H1 (cell line): ENCODE results near the gene ARID5B. TPM values are rescaled to one million over a fixed set of nuclear protein-coding genes. Genes with fewer than 3 reads are reported as not detected.

Experiments
- CTCF ChIA-PET: fragments of 300-600 bp; sonication (Branson Sonifier 250); formaldehyde crosslinking; loops from one replicate; lab custom pipeline; 2021; ENCODE audit not compliant: partially characterized antibody; lab: Charles Lee
- POLR2A ChIA-PET: fragments of 300-600 bp; sonication (Branson Sonifier 250); formaldehyde crosslinking; loops from one replicate; lab custom pipeline; 2021; ENCODE audit warnings: inconsistent platforms; ENCODE audit not compliant: partially characterized antibody; lab: Charles Lee
- DNase-seq, 2 experiments: peaks; one replicate each; pipeline versions ENCODE4 v3.0.0 to v3.0.0-alpha.2; 2010 to 2022; ENCODE audit warnings: low spot score in 2 of 2, low read depth in 1 of 2, mixed read lengths in 1 of 2
- FAIRE-seq: peaks from 2 replicates; lab custom pipeline; 2011; peaks lifted over from hg19 to GRCh38; lab: Jason Lieb, UNC
- H2AFZ ChIP-seq: 2 replicates; pipeline ENCODE4 v1.8.1; 2012; ENCODE audit warnings: low read length, inconsistent platforms
- H2AK5ac ChIP-seq: 2 replicates; pipeline ENCODE4 v1.6.1; 2013; ENCODE audit warnings: low read depth, low read length
- H2BK120ac ChIP-seq: replicated peaks from 2 replicates; pipeline ENCODE3; 2013; ENCODE audit warnings: low read depth, low read length, inconsistent platforms
- H2BK12ac ChIP-seq: 2 replicates; pipeline ENCODE4 v1.6.1; 2013; ENCODE audit warnings: low read depth, low read length
- H2BK15ac ChIP-seq: 2 replicates; pipeline ENCODE4 v1.6.1; 2013; ENCODE audit warnings: low read length
- H2BK20ac ChIP-seq: 2 replicates; pipeline ENCODE4 v1.6.1; 2013; ENCODE audit warnings: low read length
- H2BK5ac ChIP-seq: 2 replicates; pipeline ENCODE4 v1.6.1; 2013; ENCODE audit warnings: low read depth, low read length
- H3K14ac ChIP-seq: 2 replicates; pipeline ENCODE4 v1.6.1; 2013; ENCODE audit warnings: inconsistent platforms; ENCODE audit not compliant: insufficient read length
- H3K18ac ChIP-seq: 2 replicates; pipeline ENCODE4 v1.6.1; 2013; ENCODE audit warnings: low read length; ENCODE audit errors: extremely low read depth
- H3K23ac ChIP-seq: 2 replicates; pipeline ENCODE4 v1.6.1; 2013; ENCODE audit warnings: inconsistent platforms; ENCODE audit not compliant: insufficient read length
- H3K23me2 ChIP-seq: 2 replicates; pipeline ENCODE4 v1.6.1; 2013; ENCODE audit warnings: low read depth, low read length
- H3K27ac ChIP-seq: 2 replicates; pipeline ENCODE4 v1.6.1; 2011; ENCODE audit warnings: low read depth, low read length, inconsistent platforms
- H3K27me3 ChIP-seq, 4 experiments: replicated peaks in 1 of 4; 1 replicate in 1 of 4; 2 replicates in 3 of 4; pipeline versions ENCODE4 v1.6.1 to v1.8.1; 2011 to 2013; ENCODE audit warnings: low read length in 3 of 4, mild to moderate bottlenecking in 3 of 4, inconsistent platforms in 2 of 4, mixed read lengths in 2 of 4, moderate library complexity in 1 of 4; ENCODE audit not compliant: control insufficient read depth in 3 of 4, insufficient read depth in 3 of 4; ENCODE audit errors: extremely low read depth in 1 of 4
- H3K36me3 ChIP-seq, 4 experiments: 2 replicates each; pipeline versions ENCODE4 v1.6.1 to v1.8.1; 2011 to 2013; ENCODE audit warnings: mild to moderate bottlenecking in 4 of 4, low read length in 3 of 4, moderate library complexity in 2 of 4, control low read depth in 1 of 4, inconsistent platforms in 1 of 4; ENCODE audit not compliant: insufficient read depth in 4 of 4, control insufficient read depth in 2 of 4
- H3K4ac ChIP-seq: replicated peaks from 2 replicates; pipeline ENCODE3; 2013; ENCODE audit warnings: low read length, low read depth, mixed read lengths, inconsistent platforms; ENCODE audit not compliant: insufficient read length
- H3K4me1 ChIP-seq, 4 experiments: replicated peaks in 1 of 4; 1 replicate in 1 of 4; 2 replicates in 3 of 4; pipeline versions ENCODE4 v1.6.1 to v1.8.1; 2011 to 2013; ENCODE audit warnings: low read length in 3 of 4, inconsistent platforms in 2 of 4, mixed read lengths in 1 of 4; ENCODE audit not compliant: insufficient read depth in 4 of 4, control insufficient read depth in 3 of 4
- H3K4me2 ChIP-seq, 2 experiments: 2 replicates each; pipeline versions ENCODE4 v1.6.1 to v1.8.1; 2011 to 2013; ENCODE audit warnings: low read depth in 2 of 2, low read length in 2 of 2, control low read depth in 1 of 2, inconsistent platforms in 1 of 2, mild to moderate bottlenecking in 1 of 2; ENCODE audit not compliant: insufficient read depth in 1 of 2
- H3K4me3 ChIP-seq, 4 experiments: fragments of 200-600, 300-600 bp in 1 of 4; sonication (generic), shearing (Covaris generic), sonication (Bioruptor Twin) in 1 of 4; 2 replicates each; pipeline versions ENCODE4 v1.5.1 to v1.8.1; 2011 to 2016; ENCODE audit warnings: low read length in 4 of 4, low read depth in 3 of 4, control low read depth in 2 of 4, inconsistent platforms in 2 of 4, mild to moderate bottlenecking in 2 of 4, mixed read lengths in 1 of 4, moderate library complexity in 1 of 4; ENCODE audit not compliant: insufficient read depth in 2 of 4; ENCODE audit errors: extremely low read depth in 1 of 4
- H3K56ac ChIP-seq: replicated peaks from 2 replicates; pipeline ENCODE3; 2013; ENCODE audit warnings: low read depth, mild to moderate bottlenecking, mixed read lengths, low read length, inconsistent platforms; ENCODE audit not compliant: insufficient read length
- H3K79me1 ChIP-seq: 2 replicates; pipeline ENCODE4 v1.6.1; 2013; ENCODE audit warnings: low read depth, low read length, control low read depth
- H3K79me2 ChIP-seq, 2 experiments: 2 replicates each; pipeline versions ENCODE4 v1.6.1 to v1.8.1; 2012 to 2013; ENCODE audit warnings: low read length in 2 of 2, mild to moderate bottlenecking in 2 of 2, inconsistent platforms in 1 of 2; ENCODE audit not compliant: insufficient read depth in 2 of 2, control insufficient read depth in 1 of 2
- H3K9ac ChIP-seq, 4 experiments: replicated peaks in 1 of 4; 1 replicate in 1 of 4; 2 replicates in 3 of 4; pipeline versions ENCODE4 v1.6.1 to v1.8.1; 2011 to 2013; ENCODE audit warnings: low read depth in 3 of 4, low read length in 3 of 4, control low read depth in 2 of 4, mild to moderate bottlenecking in 2 of 4, moderate library complexity in 2 of 4, inconsistent platforms in 1 of 4; ENCODE audit errors: extremely low read depth in 1 of 4
- H3K9me3 ChIP-seq, 2 experiments: 2 replicates each; pipeline versions ENCODE4 v1.6.1 to v1.8.1; 2012 to 2013; ENCODE audit warnings: mild to moderate bottlenecking in 2 of 2, moderate library complexity in 2 of 2, control low read depth in 1 of 2, inconsistent platforms in 1 of 2, low read depth in 1 of 2, low read length in 1 of 2, mixed read lengths in 1 of 2; ENCODE audit not compliant: insufficient read depth in 2 of 2
- H4K20me1 ChIP-seq, 2 experiments: replicated peaks in 1 of 2; 2 replicates each; pipeline versions ENCODE3 to v1.8.1; 2011 to 2013; ENCODE audit warnings: inconsistent platforms in 2 of 2, low read length in 2 of 2, mild to moderate bottlenecking in 1 of 2; ENCODE audit not compliant: insufficient read depth in 2 of 2, control insufficient read depth in 1 of 2
- H4K5ac ChIP-seq: 2 replicates; pipeline ENCODE4 v1.6.1; 2013; ENCODE audit warnings: low read length, low read depth, mixed read lengths, inconsistent platforms; ENCODE audit not compliant: insufficient read length
- H4K8ac ChIP-seq: 2 replicates; pipeline ENCODE4 v1.8.0; 2013; ENCODE audit warnings: mild to moderate bottlenecking, moderate library complexity, low read length, inconsistent platforms; ENCODE audit not compliant: insufficient read depth; ENCODE audit errors: extremely low read depth
- H4K91ac ChIP-seq: replicated peaks from 2 replicates; pipeline ENCODE3; 2013; ENCODE audit warnings: low read length, mixed read lengths, inconsistent platforms; ENCODE audit not compliant: insufficient read length
- BACH1 ChIP-seq: IDR thresholded peaks from 2 replicates; pipeline ENCODE4 v1.6.1; 2012; ENCODE audit warnings: low read length, improper control_type of control experiment
- BRCA1 ChIP-seq: IDR thresholded peaks from 2 replicates; pipeline ENCODE4 v1.6.1; 2012; ENCODE audit warnings: low read depth, low read length, improper control_type of control experiment
- CEBPB ChIP-seq: IDR thresholded peaks from 2 replicates; pipeline ENCODE4 v1.6.1; 2012; ENCODE audit warnings: low read depth, low read length
- CHD1 ChIP-seq: IDR thresholded peaks from 2 replicates; pipeline ENCODE4 v1.6.1; 2012; ENCODE audit warnings: low read depth, low read length, improper control_type of control experiment
- EZH2 ChIP-seq: fragments of 200-600 bp; sonication (generic); IDR thresholded peaks from 2 replicates; pipeline ENCODE4 v1.7.1; 2012; ENCODE audit warnings: low read depth, mild to moderate bottlenecking, moderate library complexity, low read length, inconsistent platforms; ENCODE audit not compliant: severe bottlenecking
- KDM4A ChIP-seq: IDR thresholded peaks from one replicate; pipeline ENCODE4 v1.7.1; 2012; ENCODE audit warnings: low read depth, mild to moderate bottlenecking, moderate library complexity, low read length, inconsistent platforms; ENCODE audit not compliant: severe bottlenecking
- PHF8 ChIP-seq: fragments of 200-600 bp; sonication (generic); conservative IDR thresholded peaks from 2 replicates; pipeline ENCODE4 v1.7.1; 2012; ENCODE audit warnings: low read depth, mild to moderate bottlenecking, inconsistent platforms, low read length, moderate library complexity
- POLR2A ChIP-seq, 2 experiments: IDR thresholded peaks; 1 replicate in 1 of 2; 2 replicates in 1 of 2; pipeline ENCODE4 v1.6.1; 2011; ENCODE audit warnings: low read depth in 2 of 2, low read length in 2 of 2, mild to moderate bottlenecking in 2 of 2; ENCODE audit errors: control extremely low read depth in 1 of 2
- RFX5 ChIP-seq: IDR thresholded peaks from 2 replicates; pipeline ENCODE4 v1.6.1; 2011; ENCODE audit warnings: low read depth, low read length, improper control_type of control experiment, borderline replicate concordance
- RNF2 ChIP-seq: fragments of 200-900, 300-1000 bp; sonication (generic); IDR thresholded peaks from 2 replicates; pipeline ENCODE4 v1.7.1; 2016; ENCODE audit warnings: borderline replicate concordance, low read depth, mild to moderate bottlenecking, antibody characterized with exemption, low read length; ENCODE audit not compliant: poor library complexity, severe bottlenecking; ENCODE audit errors: missing control alignments
- RXRA ChIP-seq: IDR thresholded peaks from 2 replicates; pipeline ENCODE4 v1.6.1; 2011; ENCODE audit warnings: low read depth, mild to moderate bottlenecking, low read length, moderate library complexity; ENCODE audit not compliant: insufficient read depth
- USF2 ChIP-seq: IDR thresholded peaks from 2 replicates; pipeline ENCODE4 v1.6.1; 2011; ENCODE audit warnings: low read length, improper control_type of control experiment
- WGBS, 2 experiments: shearing (Covaris generic) in 1 of 2; methylation state at CpG; one replicate each; pipeline versions ENCODE4 v1.1.6 to v1.1.7; 2013 to 2015; ENCODE audit warnings: low lambda C conversion rate in 2 of 2, mixed read lengths in 2 of 2, inconsistent platforms in 1 of 2, low coverage in 1 of 2, missing lambda C conversion rate in 1 of 2; ENCODE audit not compliant: insufficient replicate concordance in 2 of 2, insufficient coverage in 1 of 2, insufficient read length in 1 of 2; ENCODE audit errors: extremely low coverage in 1 of 2, missing lambda C conversion rate in 1 of 2; 5-methylcytosine and 5-hydroxymethylcytosine counted together
- polyA plus RNA-seq, 7 experiments: library from polyadenylated mRNA; depleted of rRNA in 3 of 7; stranded (reverse) in 5 of 7; unstranded in 2 of 7; fragments of >200 nt in 5 of 7; fragments of 200-250 nt in 2 of 7; gene quantifications; 1 replicate in 5 of 7; 2 replicates in 1 of 7; 4 replicates in 1 of 7; pipeline versions ENCODE4 v1.2.1 to v1.2.3, GENCODE V29; 2011 to 2013; ENCODE audit warnings: missing spikeins in 2 of 7, mixed read lengths in 2 of 7
- total RNA-seq: library from RNA; stranded (reverse); fragmentation: NEBNext Ultra II Directional; extraction: Animal tissue kit (Norgen Biotek cat#: 25700); gene quantifications from 2 replicates; pipeline ENCODE4 v1.2.1, GENCODE V29; 2021

Gene ARID5B
- total and polyA plus RNA-seq, 2 of the 8 experiments (the other 6 are each of a cell fraction or from before 2014, with no cell fraction given), result 0.21 to 1.1 TPM

- H2AFZ ChIP-seq, result no peak overlapping the region
- no peak overlapping the region for H3K4ac ChIP-seq
- H3K23ac ChIP-seq, result no peak overlapping the region
- no peaks in the 10 kb centered on the region for H3K23me2 ChIP-seq
- ChIA-PET POLR2A (no interaction called here), CTCF (interaction anchor here (0.6 to 1.5 kb wide), 4 partner anchors 49 to 1124 kb away, joined by 3 to 5 read pairs (median 5); no protein-coding TSS in a partner anchor)
- no peaks in the 10 kb centered on the region for H4K20me1 ChIP-seq
- peaks cover 0 to 12% (median 2%) of the 10 kb centered on the region in 4 experiments; a peak in 3 of 7 replicates for H3K4me1 ChIP-seq
- no peak overlapping the region for H2BK5ac ChIP-seq
- DNase-seq (no peak), FAIRE-seq (no peak)
- no peak overlapping the region for H3K14ac ChIP-seq
- no peak overlapping the region for H2AK5ac ChIP-seq
- H3K36me3 ChIP-seq, result no peaks in the 10 kb centered on the region
- no peak overlapping the region for H3K27ac ChIP-seq
- H3K9me3 ChIP-seq, result no peaks in the 10 kb centered on the region
- no peak overlapping the region for H2BK12ac ChIP-seq
- H3K9ac ChIP-seq, result no peak overlapping the region
- H4K8ac ChIP-seq, result no peak overlapping the region
- H3K4me2 ChIP-seq, result no peak overlapping the region
- H2BK120ac ChIP-seq, result no peak overlapping the region
- H3K79me1 ChIP-seq, result no peaks in the 10 kb centered on the region
- no peak overlapping the region for H4K91ac ChIP-seq
- H3K18ac ChIP-seq, result no peak overlapping the region
- no peak overlapping the region for H2BK20ac ChIP-seq
- no peak overlapping the region for H2BK15ac ChIP-seq
- H3K79me2 ChIP-seq, result no peaks in the 10 kb centered on the region
- WGBS, 2 experiments, result 85% methylated on average over 6 of the region's 6 CpGs; no CpG with 5 or more reads in 1 of the 2 experiments
- no peak overlapping the region for H3K56ac ChIP-seq
- no peak overlapping the region for H3K4me3 ChIP-seq
- H4K5ac ChIP-seq, result no peak overlapping the region
- H3K27me3 ChIP-seq, result no peaks in the 10 kb centered on the region
- TF ChIP-seq EZH2, result no peak
- TF ChIP-seq CEBPB, result no peak
- TF ChIP-seq RXRA, result no peak
- no peak for TF ChIP-seq USF2
- TF ChIP-seq BACH1, result no peak
- TF ChIP-seq CHD1, result no peak
- TF ChIP-seq RNF2, result no peak
- TF ChIP-seq BRCA1, result no peak
- TF ChIP-seq RFX5, result no peak
- no peak for TF ChIP-seq PHF8
- TF ChIP-seq KDM4A, result no peak
- no peak for TF ChIP-seq POLR2A (IDR thresholded peaks at IDR 0.05; ENCODE audit: control extremely low read depth in 1 of 2, low read depth in 2 of 2, low read length in 2 of 2)
Observed at GRCh38 chr10:61993711-61994401, 92.4 kb downstream of the ARID5B start.
